WTC11 (cell line): ENCODE measurements around the gene PARK7. TPM values are rescaled to one million over a fixed set of nuclear protein-coding genes. Genes with fewer than 3 reads are reported as not detected.

Source experiments
- ATAC-seq: fragments of 200-7000 bp; cut with Tn5 transposase; 2 replicates; pipeline ENCODE4 v1.10.0; 2021; ENCODE audit warnings: mild to moderate bottlenecking, moderate library complexity
- CTCF ChIA-PET: fragments of 300-600 bp; sonication (Branson Sonifier 250); formaldehyde crosslinking; loops from one replicate; lab custom pipeline; 2021; ENCODE audit warnings: antibody characterized with exemption; lab: Charles Lee
- POLR2A ChIA-PET: fragments of 350-600 bp; sonication (Branson Sonifier 250); formaldehyde crosslinking; loops from one replicate; lab custom pipeline; 2021; ENCODE audit warnings: antibody characterized with exemption; lab: Charles Lee
- DNase-seq: peaks from one replicate; pipeline ENCODE4 v3.0.0; 2021; ENCODE audit warnings: low spot score
- H3K27ac Mint-ChIP-seq: 2 replicates; pipeline ENCODE4 v1.8.0; 2021; ENCODE audit warnings: mixed read lengths
- H3K27me3 Mint-ChIP-seq: 2 replicates; pipeline ENCODE4 v1.8.0; 2021; ENCODE audit warnings: low read depth, mild to moderate bottlenecking, moderate library complexity, mixed read lengths
- H3K36me3 Mint-ChIP-seq: 2 replicates; pipeline ENCODE4 v1.8.0; 2021; ENCODE audit warnings: mixed read lengths
- H3K4me1 Mint-ChIP-seq: 2 replicates; pipeline ENCODE4 v1.8.0; 2022; ENCODE audit warnings: mixed read lengths
- H3K4me3 Mint-ChIP-seq: 2 replicates; pipeline ENCODE4 v1.8.0; 2021; ENCODE audit warnings: mild to moderate bottlenecking, moderate library complexity, mixed read lengths
- H3K9me3 Mint-ChIP-seq: 2 replicates; pipeline ENCODE4 v1.8.0; 2021; ENCODE audit warnings: mixed read lengths
- CBFB ChIP-seq: sonication (generic); formaldehyde crosslinking; IDR thresholded peaks from 2 replicates; pipeline ENCODE4 v1.8.1; 2022; ENCODE audit warnings: mild to moderate bottlenecking, low read depth, missing genetic modification reagents
- E2F5 ChIP-seq: sonication (generic); formaldehyde crosslinking; IDR thresholded peaks from 2 replicates; pipeline ENCODE4 v1.8.1; 2022; ENCODE audit warnings: mild to moderate bottlenecking, moderate library complexity, missing genetic modification reagents
- ELF4 ChIP-seq: sonication (generic); formaldehyde crosslinking; IDR thresholded peaks from 2 replicates; pipeline ENCODE4 v1.8.1; 2022; ENCODE audit warnings: low read depth, mild to moderate bottlenecking, moderate library complexity, missing genetic modification reagents
- ERG ChIP-seq: fragments of 250-450 bp; sonication (Bioruptor Pico); IDR thresholded peaks from 2 replicates; pipeline ENCODE4 v1.8.0; 2021; ENCODE audit warnings: mild to moderate bottlenecking
- ESRRA ChIP-seq: sonication (generic); formaldehyde crosslinking; IDR thresholded peaks from 2 replicates; pipeline ENCODE4 v1.8.1; 2022; ENCODE audit warnings: mild to moderate bottlenecking, missing genetic modification reagents, borderline replicate concordance
- GABPB1 ChIP-seq: sonication (generic); formaldehyde crosslinking; IDR thresholded peaks from 2 replicates; pipeline ENCODE4 v1.8.1; 2023; ENCODE audit warnings: mild to moderate bottlenecking, missing genetic modification reagents
- JUN ChIP-seq: sonication (generic); formaldehyde crosslinking; IDR thresholded peaks from 2 replicates; pipeline ENCODE4 v1.8.0; 2023; ENCODE audit warnings: mild to moderate bottlenecking, missing genetic modification reagents
- NFE2L1 ChIP-seq: sonication (generic); formaldehyde crosslinking; IDR thresholded peaks from 2 replicates; pipeline ENCODE4 v1.8.1; 2023; ENCODE audit warnings: missing genetic modification reagents
- TEAD1 ChIP-seq: sonication (generic); formaldehyde crosslinking; IDR thresholded peaks from 2 replicates; pipeline ENCODE4 v1.8.0; 2022; ENCODE audit warnings: mild to moderate bottlenecking, missing genetic modification reagents
- USF1 ChIP-seq: sonication (generic); formaldehyde crosslinking; IDR thresholded peaks from 2 replicates; pipeline ENCODE4 v1.8.0; 2022; ENCODE audit warnings: mild to moderate bottlenecking, missing genetic modification reagents
- ZNF121 ChIP-seq: sonication (generic); formaldehyde crosslinking; IDR thresholded peaks from 2 replicates; pipeline ENCODE4 v1.8.0; 2023; ENCODE audit warnings: missing genetic modification reagents
- total RNA-seq: library from RNA; stranded (reverse); gene quantifications from 3 replicates; pipeline ENCODE4 v1.2.3, GENCODE V29; 2021
- TF ChIP-seq, protein P1 (sequence below): fragments of 250-450 bp; sonication (Bioruptor Pico); IDR thresholded peaks from 2 replicates; pipeline ENCODE4 v1.9.0; 2021; ENCODE audit warnings: mild to moderate bottlenecking, borderline replicate concordance
- TF ChIP-seq, protein P2 (sequence below): fragments of 250-450 bp; sonication (Bioruptor Pico); IDR thresholded peaks from 2 replicates; pipeline ENCODE4 v2.1.2; 2022; ENCODE audit warnings: mild to moderate bottlenecking, moderate library complexity
- TF ChIP-seq, protein P3 (sequence below): fragments of 250-450 bp; sonication (Bioruptor Pico); IDR thresholded peaks from 2 replicates; pipeline ENCODE4 v1.9.0; 2021; ENCODE audit warnings: moderate library complexity, mild to moderate bottlenecking, inconsistent platforms, borderline replicate concordance

The PARK7 gene
- total RNA-seq, 1 experiment from 2014 or later: 337 TPM

DNA sequence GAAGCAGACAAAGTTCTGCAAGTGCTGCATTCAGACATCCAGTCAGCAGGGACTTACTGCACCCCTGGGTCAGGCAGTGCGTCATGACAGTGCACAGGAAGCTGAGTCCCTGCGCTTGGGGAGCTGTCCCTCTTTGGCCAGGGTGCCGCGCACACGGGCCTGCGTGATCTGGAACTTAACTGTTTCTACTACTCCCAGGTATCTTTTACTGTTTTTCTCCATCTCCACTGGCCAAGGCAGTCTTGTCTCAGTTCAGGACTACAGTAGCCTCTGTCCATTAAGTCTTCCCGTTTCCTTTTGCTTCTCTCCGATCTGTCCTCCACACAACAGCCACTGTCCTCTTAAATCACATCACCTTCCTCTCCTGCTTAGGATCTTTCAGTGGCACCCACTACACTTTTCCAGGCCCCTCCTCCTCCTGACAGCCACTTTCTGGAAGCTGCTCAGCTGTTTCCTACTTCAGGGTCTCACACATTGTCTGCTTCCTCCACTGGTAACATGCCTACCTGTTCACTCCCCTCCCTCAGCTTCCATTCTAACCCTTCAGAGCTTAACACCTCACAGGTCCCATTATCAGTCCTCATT is 48.7 kb downstream of the PARK7 start (continued):
- TF ChIP-seq, protein P1, sequence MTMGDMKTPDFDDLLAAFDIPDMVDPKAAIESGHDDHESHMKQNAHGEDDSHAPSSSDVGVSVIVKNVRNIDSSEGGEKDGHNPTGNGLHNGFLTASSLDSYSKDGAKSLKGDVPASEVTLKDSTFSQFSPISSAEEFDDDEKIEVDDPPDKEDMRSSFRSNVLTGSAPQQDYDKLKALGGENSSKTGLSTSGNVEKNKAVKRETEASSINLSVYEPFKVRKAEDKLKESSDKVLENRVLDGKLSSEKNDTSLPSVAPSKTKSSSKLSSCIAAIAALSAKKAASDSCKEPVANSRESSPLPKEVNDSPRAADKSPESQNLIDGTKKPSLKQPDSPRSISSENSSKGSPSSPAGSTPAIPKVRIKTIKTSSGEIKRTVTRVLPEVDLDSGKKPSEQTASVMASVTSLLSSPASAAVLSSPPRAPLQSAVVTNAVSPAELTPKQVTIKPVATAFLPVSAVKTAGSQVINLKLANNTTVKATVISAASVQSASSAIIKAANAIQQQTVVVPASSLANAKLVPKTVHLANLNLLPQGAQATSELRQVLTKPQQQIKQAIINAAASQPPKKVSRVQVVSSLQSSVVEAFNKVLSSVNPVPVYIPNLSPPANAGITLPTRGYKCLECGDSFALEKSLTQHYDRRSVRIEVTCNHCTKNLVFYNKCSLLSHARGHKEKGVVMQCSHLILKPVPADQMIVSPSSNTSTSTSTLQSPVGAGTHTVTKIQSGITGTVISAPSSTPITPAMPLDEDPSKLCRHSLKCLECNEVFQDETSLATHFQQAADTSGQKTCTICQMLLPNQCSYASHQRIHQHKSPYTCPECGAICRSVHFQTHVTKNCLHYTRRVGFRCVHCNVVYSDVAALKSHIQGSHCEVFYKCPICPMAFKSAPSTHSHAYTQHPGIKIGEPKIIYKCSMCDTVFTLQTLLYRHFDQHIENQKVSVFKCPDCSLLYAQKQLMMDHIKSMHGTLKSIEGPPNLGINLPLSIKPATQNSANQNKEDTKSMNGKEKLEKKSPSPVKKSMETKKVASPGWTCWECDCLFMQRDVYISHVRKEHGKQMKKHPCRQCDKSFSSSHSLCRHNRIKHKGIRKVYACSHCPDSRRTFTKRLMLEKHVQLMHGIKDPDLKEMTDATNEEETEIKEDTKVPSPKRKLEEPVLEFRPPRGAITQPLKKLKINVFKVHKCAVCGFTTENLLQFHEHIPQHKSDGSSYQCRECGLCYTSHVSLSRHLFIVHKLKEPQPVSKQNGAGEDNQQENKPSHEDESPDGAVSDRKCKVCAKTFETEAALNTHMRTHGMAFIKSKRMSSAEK (CRISPR knock-in tag): no peak

GRCh38 chr1:8011016-8011415 is 49.5 kb downstream of the PARK7 start:
- TF ChIP-seq, protein P2, sequence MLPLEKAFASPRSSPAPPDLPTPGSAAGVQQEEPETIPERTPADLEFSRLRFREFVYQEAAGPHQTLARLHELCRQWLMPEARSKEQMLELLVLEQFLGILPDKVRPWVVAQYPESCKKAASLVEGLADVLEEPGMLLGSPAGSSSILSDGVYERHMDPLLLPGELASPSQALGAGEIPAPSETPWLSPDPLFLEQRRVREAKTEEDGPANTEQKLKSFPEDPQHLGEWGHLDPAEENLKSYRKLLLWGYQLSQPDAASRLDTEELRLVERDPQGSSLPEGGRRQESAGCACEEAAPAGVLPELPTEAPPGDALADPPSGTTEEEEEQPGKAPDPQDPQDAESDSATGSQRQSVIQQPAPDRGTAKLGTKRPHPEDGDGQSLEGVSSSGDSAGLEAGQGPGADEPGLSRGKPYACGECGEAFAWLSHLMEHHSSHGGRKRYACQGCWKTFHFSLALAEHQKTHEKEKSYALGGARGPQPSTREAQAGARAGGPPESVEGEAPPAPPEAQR (CRISPR knock-in tag): no peak
- TF ChIP-seq CBFB (CRISPR knock-in tag): no peak
- TF ChIP-seq GABPB1: no peak
- TF ChIP-seq E2F5 (CRISPR knock-in tag): no peak
- TF ChIP-seq ESRRA (CRISPR knock-in tag): no peak
- no peak for TF ChIP-seq USF1 (CRISPR knock-in tag)
- TF ChIP-seq, protein P3, sequence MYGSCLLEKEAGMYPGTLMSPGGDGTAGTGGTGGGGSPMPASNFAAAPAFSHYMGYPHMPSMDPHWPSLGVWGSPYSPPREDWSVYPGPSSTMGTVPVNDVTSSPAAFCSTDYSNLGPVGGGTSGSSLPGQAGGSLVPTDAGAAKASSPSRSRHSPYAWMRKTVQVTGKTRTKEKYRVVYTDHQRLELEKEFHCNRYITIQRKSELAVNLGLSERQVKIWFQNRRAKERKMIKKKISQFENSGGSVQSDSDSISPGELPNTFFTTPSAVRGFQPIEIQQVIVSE (CRISPR knock-in tag): no peak
- TF ChIP-seq ZNF121 (CRISPR knock-in tag): no peak
- TF ChIP-seq TEAD1 (CRISPR knock-in tag): no peak
- no peak for TF ChIP-seq JUN
- no peak for TF ChIP-seq NFE2L1 (CRISPR knock-in tag)
- TF ChIP-seq ERG (CRISPR knock-in tag): no peak
- TF ChIP-seq ELF4: no peak
- CTCF ChIA-PET: interaction anchor here (0.6 to 1.3 kb wide), 4 partner anchors 36 to 304 kb away, joined by 3 to 5 read pairs (median 4); no protein-coding TSS in a partner anchor

More at GRCh38 chr1:8011016-8011415, 49.5 kb downstream of the PARK7 start:
- POLR2A ChIA-PET: no interaction called here
- no peak for ATAC-seq
- Mint-ChIP-seq H3K9me3 (no peaks in the 10 kb centered on the region), H3K27me3 (no peaks in the 10 kb centered on the region), H3K36me3 (peaks cover 39% of the 10 kb centered on the region), H3K27ac (no peak overlapping the region), H3K4me1 (peaks cover 22% of the 10 kb centered on the region), H3K4me3 (no peak overlapping the region)
- DNase-seq: no peak
